A549 treated with CORT108297 at 1 μM for 4 hours (cell line): ENCODE measurements around the gene UBE2A. TPM values are rescaled to one million over a fixed set of nuclear protein-coding genes. Genes with fewer than 3 reads are reported as not detected.

Experiments used
- total RNA-seq: library from RNA; stranded (reverse); fragments of 200-300 nt; extraction: Qiagen RNA extraction; gene quantifications from 5 replicates; pipeline ENCODE4 v1.2.3, GENCODE V29; 2022

The UBE2A gene
- total RNA-seq = 132 to 153 TPM (median 138 TPM) in 5 replicates

GRCh38 chrX:119574394-119575266, at the start of gene UBE2A:
UBE2A (plus strand) TSS chrX:119574563; CDS start chrX:119574712, 149 bp downstream.

GRCh38 chrX:119565107-119565663, 9.2 kb upstream of the UBE2A start, which contains the start of gene STEEP1:
STEEP1 (minus strand) TSS chrX:119565409; CDS start chrX:119565355, 54 bp downstream.

GRCh38 chrX:119606280-119607017, 32.1 kb downstream of the UBE2A start, which contains the start of gene NKRF:
NKRF (minus strand) TSS chrX:119606424.

Other genes with a start within 250 kb of the UBE2A start
- gene SLC25A43, start 175.2 kb upstream of the UBE2A start, total RNA-seq = 27.8 to 34.1 TPM (median 32.5 TPM) in 5 replicates
- gene SLC25A5, start 106.1 kb upstream of the UBE2A start, total RNA-seq = 720 to 781 TPM (median 771 TPM) in 5 replicates
- 30.3 to 37.8 TPM (median 31.1 TPM) in 5 replicates for gene STEEP1, start 9.2 kb upstream of the UBE2A start, total RNA-seq
- gene NKRF, start 31.9 kb downstream of the UBE2A start, total RNA-seq = 16.2 to 19.5 TPM (median 17.0 TPM) in 5 replicates
- gene SEPTIN6, start 118.6 kb downstream of the UBE2A start, total RNA-seq = 8.9 to 11.3 TPM (median 11.0 TPM) in 5 replicates
- gene SOWAHD, start 184.0 kb downstream of the UBE2A start, total RNA-seq = 0.08 to 0.21 TPM (median 0.12 TPM) in 4 of 5 replicates, not detected in the other
- 3,339 to 4,891 TPM (median 3,558 TPM) in 5 replicates for gene RPL39, start 217.1 kb downstream of the UBE2A start, total RNA-seq